ENCODE results near the gene PLCH2. TPM values are rescaled to one million over a fixed set of nuclear protein-coding genes. Genes with fewer than 3 reads are reported as not detected.

PLCH2 gene
- total and polyA plus RNA-seq, 9 of the 15 experiments (the other 6 are each of a cell fraction or from before 2014, with no cell fraction given) = 0.16 TPM; not detected in 8

DNA sequence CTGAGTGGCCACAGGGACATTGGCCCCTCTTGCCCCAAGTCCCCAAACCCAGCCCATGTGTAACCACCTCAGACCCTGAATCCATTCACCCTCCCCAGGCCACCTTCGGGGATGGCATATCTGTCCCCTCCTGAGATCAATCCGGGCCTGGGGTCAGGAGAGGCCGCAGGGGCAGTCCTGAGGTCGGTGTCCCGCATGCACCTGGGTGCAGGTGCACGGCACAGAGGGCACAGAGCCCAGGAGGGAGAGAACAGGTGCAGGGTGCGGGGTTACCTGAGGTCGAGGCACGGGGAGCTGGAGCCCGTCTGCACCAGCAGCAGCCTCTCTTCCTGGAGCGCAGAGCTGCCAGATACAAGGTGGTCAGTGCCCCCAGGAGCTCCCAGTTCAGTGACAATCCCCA, 33.5 kb downstream of the PLCH2 start:
- Histone ChIP-seq H4K20me1 (replicated peaks; ENCODE audit: control insufficient read depth, insufficient read depth, low read length) (peaks cover 5% of the 10 kb centered on the region; the same call in 1 of the 2 replicates), H3K36me3 (ENCODE audit: control insufficient read depth, insufficient read depth, low read length) (peaks cover 70% of the 10 kb centered on the region; the same call in 2 of the 3 replicates), H3K27me3 (ENCODE audit: control insufficient read depth in 2 of 2, insufficient read depth in 2 of 2, low read length in 2 of 2) (peaks cover 2 to 10% of the 10 kb centered on the region in 2 experiments; a peak in 3 of 5 replicates), H2AFZ (ENCODE audit: low read depth, low read length) (no peak overlapping the region), H3K4me3 (no peak overlapping the region), H3K4me2 (ENCODE audit: insufficient read depth, low read length) (no peak overlapping the region), H3K9me1 (ENCODE audit: control insufficient read depth, insufficient read depth, low read length) (peaks cover 2% of the 10 kb centered on the region), H3K9ac (ENCODE audit: insufficient read depth in 1 of 2, low read depth in 2 of 2, low read length in 2 of 2) (peak overlapping the region in 1 of 2 experiments; percentile 45; a peak in 1 of 4 replicates), H3K4me1 (replicated peaks in 1 of 2; ENCODE audit: control insufficient read depth in 2 of 2, insufficient read depth in 2 of 2, low read length in 2 of 2) (peaks cover 0 to 60% of the 10 kb centered on the region in 2 experiments; a peak in 2 of 5 replicates), H3K9me3 (replicated peaks; ENCODE audit: control insufficient read depth, insufficient read depth, low read depth, low read length) (no peaks in the 10 kb centered on the region), H3K27ac (ENCODE audit: extremely low read depth, low read depth, low read length) (no peak overlapping the region), H3K79me2 (ENCODE audit: control insufficient read depth, insufficient read depth, low read length) (no peaks in the 10 kb centered on the region)
- TF ChIP-seq E2F1 (CRISPR knock-in tag; IDR thresholded peaks at IDR 0.05) (no peak), MCM5 (IDR thresholded peaks at IDR 0.05; ENCODE audit: low read depth) (no peak), CHCHD3 (CRISPR knock-in tag; IDR thresholded peaks at IDR 0.05) (no peak), U2AF2 (optimal IDR thresholded peaks at IDR 0.05; ENCODE audit: low read depth, low read length) (no peak), WHSC1 (IDR thresholded peaks at IDR 0.05; ENCODE audit: low read length) (no peak), FOXP1 (CRISPR knock-in tag; IDR thresholded peaks at IDR 0.05) (no peak), NUFIP1 (IDR thresholded peaks at IDR 0.05; ENCODE audit: partially characterized antibody) (no peak), CTCFL (IDR thresholded peaks at IDR 0.05; ENCODE audit: borderline replicate concordance, insufficient read depth, low read depth, low read length, poor library complexity, severe bottlenecking) (no peak), RFX7 (CRISPR knock-in tag; IDR thresholded peaks at IDR 0.05) (no peak), CCAR2 (IDR thresholded peaks at IDR 0.05; ENCODE audit: low read depth, low read length) (no peak), ZBTB1 (CRISPR knock-in tag; IDR thresholded peaks at IDR 0.05; ENCODE audit: borderline replicate concordance, low read depth) (no peak), SIN3B (IDR thresholded peaks at IDR 0.05; ENCODE audit: low read depth) (no peak), IRF9 (tag; IDR thresholded peaks at IDR 0.05) (no peak)
- ChIA-PET CTCF (ENCODE audit: low intra/inter-chr PET ratio) (no interaction called here), POLR2A (interaction anchor here (1.3 kb wide), 1 partner anchor 10 kb away, joined by 5 read pairs; no protein-coding TSS in a partner anchor)
- intact Hi-C loops (cut with micrococcal nuclease) (no loop called here), in situ Hi-C loops (cut with MboI) (no loop called here)
- DNase-seq (ENCODE audit: extremely low read depth in 1 of 4, low spot score in 3 of 4) (no peak), FAIRE-seq (no peak), ATAC-seq (no peak)
- BruUV-seq (replicated peaks) = no TSS peak
- WGBS (ENCODE audit: insufficient coverage, low coverage, missing lambda C conversion rate) = 94% methylated on average over 9 of the region's 11 CpGs
